NOMO-1 (cell line): ENCODE data around the gene TESK2.
"Not testable (repeated sequence)": the region's sequence is repeated elsewhere in the genome, so short reads cannot be mapped to it uniquely, and the experiment has no call there.

Experiments
- DNase-seq, 2 experiments: peaks; one replicate each; lab custom pipeline; 2025; ENCODE audit not compliant: unreplicated experiment in 2 of 2; lab: John Stamatoyannopoulos, UW

The TESK2 gene

GRCh38 chr1:45490626-45491486 lies at the start of gene TESK2:
Gene TESK2 (minus strand): TSS chr1:45491163. CDS start chr1:45457785, 33,378 bp downstream.
- peak; percentile 99 to 100 for DNase-seq

- no peak for DNase-seq
Observed at GRCh38 chr1:45536886-45537285, 45.9 kb upstream of the TESK2 start.

- DNase-seq: no peak
Observed at GRCh38 chr1:45535988-45536766, 45.2 kb upstream of the TESK2 start.

GRCh38 chr1:45531873-45532272 lies 40.9 kb upstream of the TESK2 start:
- peak in 1 of 2 experiments; percentile 23 for DNase-seq

- no peak for DNase-seq
Observed at GRCh38 chr1:45530632-45531135, 39.7 kb upstream of the TESK2 start.

- DNase-seq: no peak
Observed at GRCh38 chr1:45526135-45526644, 35.2 kb upstream of the TESK2 start.

GRCh38 chr1:45523975-45524374 lies 33.0 kb upstream of the TESK2 start:
- not testable (repeated sequence) for DNase-seq

GRCh38 chr1:45523516-45523915 lies 32.6 kb upstream of the TESK2 start:
- not testable (repeated sequence) for DNase-seq

- DNase-seq: no peak
Observed at GRCh38 chr1:45522324-45523104, 31.6 kb upstream of the TESK2 start.

GRCh38 chr1:45521413-45522323 lies 30.7 kb upstream of the TESK2 start, which contains the start of gene PRDX1:
Gene PRDX1 (minus strand): TSS chr1:45521884. CDS start chr1:45519043, 2,841 bp downstream.
- peak; percentile 93 to 98 for DNase-seq

- not testable (repeated sequence) for DNase-seq
Observed at GRCh38 chr1:45519774-45520173, 28.8 kb upstream of the TESK2 start.

- DNase-seq: no peak
Observed at GRCh38 chr1:45518910-45519309, 27.9 kb upstream of the TESK2 start.

GRCh38 chr1:45518366-45518765 lies 27.4 kb upstream of the TESK2 start:
- not testable (repeated sequence) for DNase-seq

GRCh38 chr1:45516465-45516864 lies 25.5 kb upstream of the TESK2 start:
- no peak for DNase-seq

- no peak for DNase-seq
Observed at GRCh38 chr1:45516036-45516435, 25.1 kb upstream of the TESK2 start.

- not testable (repeated sequence) for DNase-seq
Observed at GRCh38 chr1:45513532-45514260, 22.7 kb upstream of the TESK2 start.

- peak; percentile 26 to 56 for DNase-seq
Observed at GRCh38 chr1:45512641-45513054, 21.7 kb upstream of the TESK2 start.

GRCh38 chr1:45510972-45511527 lies 20.1 kb upstream of the TESK2 start:
- DNase-seq: no peak
